Activated naive CD8-positive, alpha-beta T cell (primary cell): Measurements from ENCODE around the gene ARHGAP5.
A peak's percentile ranks its signal among the peaks of the same experiment; 100 is the strongest.

ENCODE experiments used
- H3K27ac Mint-ChIP-seq: one replicate; pipeline ENCODE4 v1.8.0; 2021; ENCODE audit warnings: mixed read lengths
- H3K27me3 Mint-ChIP-seq: one replicate; pipeline ENCODE4 v1.8.0; 2021; ENCODE audit warnings: mixed read lengths
- H3K36me3 Mint-ChIP-seq: one replicate; pipeline ENCODE4 v1.8.0; 2021; ENCODE audit warnings: mixed read lengths
- H3K4me1 Mint-ChIP-seq: one replicate; pipeline ENCODE4 v1.8.0; 2021; ENCODE audit warnings: low read depth, mixed read lengths
- H3K4me3 Mint-ChIP-seq: one replicate; pipeline ENCODE4 v1.8.0; 2021; ENCODE audit warnings: mild to moderate bottlenecking, mixed read lengths
- H3K9me3 Mint-ChIP-seq: one replicate; pipeline ENCODE4 v1.8.0; 2021; ENCODE audit warnings: low read depth, mixed read lengths

Gene ARHGAP5

DNA sequence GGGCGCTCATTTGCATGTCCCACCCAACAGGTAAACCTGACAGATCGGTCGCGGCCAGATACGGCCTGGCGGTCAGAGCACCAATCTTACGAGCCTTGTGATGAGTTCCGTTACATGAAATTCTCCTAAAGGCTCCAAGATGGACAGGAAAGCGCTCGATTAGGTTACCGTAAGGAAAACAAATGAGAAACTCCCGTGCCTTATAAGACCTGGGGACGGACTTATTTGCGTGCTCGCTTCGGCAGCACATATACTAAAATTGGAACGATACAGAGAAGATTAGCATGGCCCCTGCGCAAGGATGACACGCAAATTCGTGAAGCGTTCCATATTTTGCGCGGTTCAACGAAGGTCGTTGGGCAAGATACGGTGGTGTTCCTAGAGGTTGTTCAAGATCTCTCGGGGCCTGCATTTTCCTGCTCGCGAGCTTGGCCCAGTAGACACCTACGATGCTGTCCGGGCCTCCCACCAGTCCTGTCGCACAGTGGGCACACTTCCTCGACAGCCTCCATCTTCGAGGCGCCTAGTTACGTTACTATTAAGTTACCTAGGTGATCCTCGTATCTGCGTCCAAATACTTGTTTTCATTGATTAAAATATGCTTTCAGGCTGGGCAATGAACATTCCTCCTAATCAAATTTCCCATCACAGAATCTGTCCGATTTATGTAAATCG is 124.8 kb downstream of the ARHGAP5 start, which contains the start of gene RNU6-7:
Gene RNU6-7, plus strand, starts transcription at position 230 of the 675 bp plus-strand sequence.
- Mint-ChIP-seq H3K9me3 (no peaks in the 10 kb centered on the region), H3K4me1 (peaks cover 45% of the 10 kb centered on the region)

DNA sequence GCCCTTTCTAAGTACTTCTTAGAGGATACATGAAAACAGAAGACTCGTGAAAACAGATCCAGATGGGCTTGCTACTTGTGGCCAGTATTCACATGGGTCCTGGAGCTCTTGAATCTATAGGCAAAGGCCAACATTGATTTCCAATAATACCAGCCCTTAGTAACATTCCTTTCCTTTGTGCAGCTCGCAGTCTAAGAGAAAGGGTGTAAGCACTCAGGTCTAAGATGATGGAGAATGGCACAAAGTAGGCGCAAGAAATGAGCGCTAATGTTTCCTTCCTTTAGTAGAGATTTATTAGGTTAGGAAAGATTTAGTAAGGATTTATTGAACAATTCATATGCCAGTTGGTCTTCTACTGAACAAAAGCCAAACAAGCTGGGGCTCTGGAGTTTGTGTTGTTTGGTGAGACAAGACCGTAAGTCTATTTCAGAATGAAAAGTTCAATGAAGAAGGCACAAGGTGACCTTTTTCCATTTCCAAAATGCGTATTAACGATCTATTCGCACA is 125.4 kb downstream of the ARHGAP5 start:
- Mint-ChIP-seq H3K27me3 (no peaks in the 10 kb centered on the region), H3K4me3 (peak overlapping the region; percentile 92), H3K27ac (peak overlapping the region; percentile 99), H3K4me1 (peaks cover 43% of the 10 kb centered on the region), H3K36me3 (no peaks in the 10 kb centered on the region), H3K9me3 (no peaks in the 10 kb centered on the region)

More for the DNA sequence above, 124.8 kb downstream of the ARHGAP5 start, which contains the start of gene RNU6-7:
- Mint-ChIP-seq H3K4me3 (peak within 1 kb of the TSS; percentile 92), H3K27me3 (no peaks in the 10 kb centered on the region), H3K36me3 (no peaks in the 10 kb centered on the region), H3K27ac (peak within 1 kb of the TSS; percentile 99)

DNA sequence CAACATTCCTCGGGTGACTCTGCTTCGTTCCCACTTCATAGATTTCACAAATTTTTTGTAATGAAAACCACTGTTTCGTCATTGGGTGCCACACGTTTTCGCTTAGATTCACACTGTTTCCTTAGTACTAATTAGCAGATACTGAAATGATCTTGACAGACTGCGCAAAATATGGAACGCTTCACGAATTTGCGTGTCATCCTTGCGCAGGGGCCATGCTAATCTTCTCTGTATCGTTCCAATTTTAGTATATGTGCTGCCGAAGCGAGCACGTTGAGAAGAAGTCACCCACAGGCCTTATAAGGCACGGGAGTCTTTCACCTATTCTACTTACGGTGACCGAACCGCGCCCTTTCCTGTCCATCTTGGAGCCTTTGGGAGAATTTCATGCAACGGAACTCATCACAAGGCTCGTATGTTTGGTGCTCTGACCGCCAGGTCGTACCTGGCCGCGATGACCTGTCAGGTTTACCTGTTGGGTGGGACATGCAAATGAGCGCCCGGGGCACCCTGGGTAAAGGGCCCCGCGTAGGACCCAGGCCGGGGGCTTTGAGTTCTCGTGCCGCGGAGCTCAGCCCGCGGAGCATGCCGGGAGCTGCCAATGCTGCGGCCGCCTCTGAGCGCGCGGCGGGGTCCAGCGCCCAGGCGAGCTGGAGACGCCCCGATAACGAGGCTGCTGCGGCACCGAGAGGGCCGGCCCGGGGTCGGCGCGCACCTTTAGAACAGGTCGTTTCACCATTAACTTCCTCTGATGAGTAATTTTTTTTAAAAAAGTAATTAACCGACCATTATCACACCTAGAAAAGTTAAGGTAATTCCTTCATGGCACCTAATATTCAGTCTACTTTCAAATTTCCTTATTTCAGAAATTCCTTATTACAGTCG is 126.1 kb downstream of the ARHGAP5 start, which contains the start of gene RNU6-8:
Gene RNU6-8, minus strand, starts transcription at position 272 of the 885 bp plus-strand sequence.
- Mint-ChIP-seq H3K9me3 (no peaks in the 10 kb centered on the region), H3K4me3 (peak within 1 kb of the TSS; percentile 92), H3K27me3 (no peaks in the 10 kb centered on the region), H3K36me3 (no peaks in the 10 kb centered on the region), H3K27ac (peak within 1 kb of the TSS; percentile 99), H3K4me1 (peaks cover 42% of the 10 kb centered on the region)

DNA sequence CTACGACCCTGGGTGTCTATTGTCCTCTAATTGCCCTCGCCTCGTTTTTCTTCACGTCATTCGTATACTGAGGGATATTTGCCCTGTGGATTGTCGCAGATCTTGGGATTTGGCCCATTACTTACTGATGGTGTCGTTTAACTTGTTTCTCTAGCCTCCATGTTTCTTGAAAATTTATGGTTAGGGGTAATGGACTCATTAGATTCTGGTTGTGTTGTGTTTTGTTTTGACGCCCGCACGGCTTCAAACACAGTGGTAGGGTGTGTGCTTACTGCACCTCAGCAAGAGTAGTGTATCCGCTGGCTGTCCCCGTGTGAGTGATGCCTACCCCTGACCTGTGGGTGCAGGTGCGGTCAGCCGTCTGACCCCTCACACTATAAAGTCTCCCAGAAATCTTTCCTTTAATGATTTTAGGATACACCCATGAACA is 126.8 kb downstream of the ARHGAP5 start:
- Mint-ChIP-seq H3K9me3 (no peaks in the 10 kb centered on the region), H3K27ac (peak overlapping the region; percentile 99), H3K4me1 (peaks cover 42% of the 10 kb centered on the region), H3K36me3 (no peaks in the 10 kb centered on the region), H3K4me3 (peak overlapping the region; percentile 92), H3K27me3 (no peaks in the 10 kb centered on the region)

DNA sequence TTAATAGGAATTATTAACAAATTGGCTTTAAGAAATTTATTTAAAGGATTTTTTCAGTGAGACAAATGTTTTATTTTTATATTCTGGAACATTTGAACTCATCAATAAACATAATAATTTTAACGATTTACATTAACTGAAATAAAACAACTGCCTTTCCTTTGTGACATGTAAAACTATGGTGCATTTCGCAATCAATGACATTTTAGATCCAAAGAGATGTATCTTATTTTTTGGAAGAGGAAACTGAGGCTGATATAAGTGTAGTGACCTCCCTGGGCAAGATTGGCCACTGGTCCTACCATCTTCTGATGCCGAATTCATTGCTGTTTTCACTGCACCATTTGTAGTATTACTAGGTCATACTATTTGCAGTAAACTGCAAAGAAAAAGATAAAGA is 128.4 kb downstream of the ARHGAP5 start:
- Mint-ChIP-seq H3K27ac (no peak overlapping the region), H3K4me3 (no peak overlapping the region), H3K4me1 (peaks cover 37% of the 10 kb centered on the region), H3K36me3 (peaks cover 2% of the 10 kb centered on the region), H3K9me3 (no peaks in the 10 kb centered on the region), H3K27me3 (peaks cover 3% of the 10 kb centered on the region)

DNA sequence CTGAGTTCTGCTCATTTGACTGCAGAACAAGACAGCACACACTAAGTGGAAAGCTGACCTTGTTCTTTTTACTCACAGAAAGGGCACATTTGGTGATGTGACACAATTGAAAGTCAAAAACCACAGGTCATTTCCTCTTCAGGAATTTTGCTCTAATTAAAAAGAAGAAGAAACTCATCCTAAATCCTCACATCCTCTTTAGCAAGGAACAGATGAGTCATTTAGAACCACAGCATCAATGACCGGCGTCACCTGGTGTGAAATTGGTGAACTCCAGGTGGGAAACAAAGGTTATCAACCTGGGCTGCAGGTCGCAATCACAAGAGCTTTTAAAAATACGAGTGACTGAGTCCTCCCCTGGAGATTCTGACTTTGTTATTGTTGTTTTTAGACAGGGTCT is 128.9 kb downstream of the ARHGAP5 start:
- Mint-ChIP-seq H3K27me3 (peaks cover 3% of the 10 kb centered on the region), H3K9me3 (no peaks in the 10 kb centered on the region), H3K4me3 (no peak overlapping the region), H3K27ac (no peak overlapping the region), H3K4me1 (peaks cover 33% of the 10 kb centered on the region), H3K36me3 (peaks cover 2% of the 10 kb centered on the region)

DNA sequence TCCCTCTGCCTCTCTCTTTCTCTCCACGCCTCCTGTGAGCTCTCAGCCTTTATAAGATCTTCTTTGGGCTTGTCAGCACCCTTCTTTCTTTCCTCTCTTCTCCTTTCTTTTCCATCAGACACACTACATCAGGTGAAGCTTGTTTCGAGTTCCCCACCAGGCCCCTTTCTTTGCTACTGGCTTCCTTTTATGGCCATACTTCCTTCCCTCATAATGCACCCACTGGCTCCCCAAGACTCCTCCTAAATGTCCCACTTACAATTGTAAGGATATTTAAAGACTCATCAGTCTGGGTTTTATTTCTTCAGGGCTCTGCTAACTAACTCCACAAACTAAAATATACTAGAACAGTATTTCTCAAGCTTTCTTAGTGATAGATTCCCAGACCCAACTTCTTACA is 129.4 kb downstream of the ARHGAP5 start:
- no peak overlapping the region for H3K27ac Mint-ChIP-seq

DNA sequence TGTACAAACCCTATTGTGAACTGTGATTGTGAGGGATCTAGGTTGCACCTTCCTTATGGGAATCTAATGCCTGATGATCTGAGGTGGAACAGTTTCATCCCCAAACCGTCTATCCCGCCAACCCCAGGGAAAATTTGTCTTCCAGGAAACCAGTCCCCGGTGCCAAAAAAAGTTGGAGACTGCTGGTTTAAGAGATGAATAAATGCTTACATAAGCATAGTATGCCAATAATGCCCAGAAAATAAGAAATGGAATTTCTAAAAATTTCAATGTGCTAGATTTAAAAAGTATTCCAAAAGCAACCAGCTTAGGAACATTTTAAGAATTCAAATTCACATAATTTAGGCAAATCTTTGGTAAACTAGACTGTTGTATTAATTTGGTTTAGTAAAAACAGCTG is 131.4 kb downstream of the ARHGAP5 start:
- Mint-ChIP-seq H3K27me3 (peaks cover 4% of the 10 kb centered on the region), H3K27ac (no peak overlapping the region), H3K36me3 (peaks cover 2% of the 10 kb centered on the region), H3K4me1 (peaks cover 17% of the 10 kb centered on the region), H3K9me3 (no peaks in the 10 kb centered on the region), H3K4me3 (no peak overlapping the region)

More for the DNA sequence above, 129.4 kb downstream of the ARHGAP5 start:
- H3K4me1 Mint-ChIP-seq, result peaks cover 32% of the 10 kb centered on the region
- H3K27me3 Mint-ChIP-seq, result peaks cover 3% of the 10 kb centered on the region
- no peaks in the 10 kb centered on the region for H3K9me3 Mint-ChIP-seq
- no peak overlapping the region for H3K4me3 Mint-ChIP-seq
- peaks cover 2% of the 10 kb centered on the region for H3K36me3 Mint-ChIP-seq
